K562 (cell line): Measurements from ENCODE around the gene SLC7A6OS. TPM values are rescaled to one million over a fixed set of nuclear protein-coding genes. Genes with fewer than 3 reads are reported as not detected.

ENCODE experiments used
- ATF6 ChIP-seq: sonication (generic); formaldehyde crosslinking; IDR thresholded peaks from 2 replicates; pipeline ENCODE4 v1.4.0; 2020; ENCODE audit warnings: mild to moderate bottlenecking, missing genetic modification reagents
- CREM ChIP-seq: IDR thresholded peaks from 2 replicates; pipeline ENCODE4 v1.6.1; 2014; ENCODE audit warnings: antibody characterized with exemption, low read depth
- KDM5B ChIP-seq: fragments of 200-600 bp; sonication (generic); IDR thresholded peaks from 2 replicates; pipeline ENCODE4 v1.6.1; 2012; ENCODE audit warnings: low read depth, mild to moderate bottlenecking, moderate library complexity, low read length, control low read depth, inconsistent platforms; ENCODE audit not compliant: insufficient replicate concordance
- MGA ChIP-seq: fragments of 450-650 bp; IDR thresholded peaks from 2 replicates; pipeline ENCODE4 v1.6.1; 2016; ENCODE audit warnings: mild to moderate bottlenecking, moderate library complexity
- NFATC3 ChIP-seq: fragments of 450-650 bp; IDR thresholded peaks from 2 replicates; pipeline ENCODE4 v1.6.1; 2017; ENCODE audit warnings: mild to moderate bottlenecking
- PHF8 ChIP-seq: fragments of 200-600 bp; sonication (generic); IDR thresholded peaks from 2 replicates; pipeline ENCODE4 v1.6.1; 2012; ENCODE audit warnings: mixed run types, mild to moderate bottlenecking, inconsistent platforms, low read length, moderate library complexity, borderline replicate concordance
- POLR2B ChIP-seq: fragments of 450-650 bp; IDR thresholded peaks from 2 replicates; pipeline ENCODE4 v1.6.1; 2018; ENCODE audit warnings: low read depth; ENCODE audit not compliant: partially characterized antibody
- POU5F1 ChIP-seq: fragments of 150-350 bp; IDR thresholded peaks from 2 replicates; pipeline ENCODE4 v1.6.1; 2014; ENCODE audit warnings: borderline replicate concordance, low read length, low read depth, mild to moderate bottlenecking; ENCODE audit not compliant: partially characterized antibody
- RCOR1 ChIP-seq, 2 experiments: IDR thresholded peaks; 2 replicates each; pipeline ENCODE4 v1.6.1; 2012; ENCODE audit warnings: low read depth in 2 of 2, low read length in 2 of 2, borderline replicate concordance in 1 of 2, improper control_type of control experiment in 1 of 2
- SMAD4 ChIP-seq: fragments of 250-450 bp; sonication (Bioruptor Pico); conservative IDR thresholded peaks from 2 replicates; pipeline ENCODE4 v1.8.0; 2021; ENCODE audit warnings: inconsistent platforms, mild to moderate bottlenecking, moderate library complexity
- ZNF232 ChIP-seq: sonication (generic); formaldehyde crosslinking; IDR thresholded peaks from 2 replicates; pipeline ENCODE4 v1.8.0; 2022; ENCODE audit warnings: mild to moderate bottlenecking, missing genetic modification reagents
- ZNF274 ChIP-seq: IDR thresholded peaks from 2 replicates; pipeline ENCODE4 v1.6.1; 2011; ENCODE audit warnings: low read depth, mild to moderate bottlenecking, low read length, moderate library complexity, borderline replicate concordance
- ZNF717 ChIP-seq: fragments of 250-450 bp; sonication (Bioruptor Pico); IDR thresholded peaks from 2 replicates; pipeline ENCODE4 v1.5.0; 2021
- polyA plus RNA-seq, 8 experiments: library from polyadenylated mRNA; depleted of rRNA in 4 of 8; stranded (reverse) in 5 of 8; unstranded in 3 of 8; fragments of >200 nt; fragmentation: Nextera tagmentation in 2 of 8; fragmentation: Illumina TruSeq in 1 of 8; extraction: Ambion mirVana in 2 of 8; extraction: Trizol in 1 of 8; gene quantifications; 2 replicates each; pipeline versions ENCODE4 v1.2.1 to v1.2.3, GENCODE V29; 2011 to 2014; ENCODE audit warnings: inconsistent platforms in 1 of 8, missing spikeins in 1 of 8
- total RNA-seq, 7 experiments: library from RNA; depleted of rRNA in 6 of 7; stranded (reverse); fragments of >200 nt in 6 of 7; fragmentation: Illumina TruSeq in 2 of 7; extraction: Trizol in 2 of 7; gene quantifications; 2 replicates each; pipeline versions ENCODE4 v1.2.1 to v1.2.3, GENCODE V29; 2011 to 2021; ENCODE audit warnings: low replicate concordance in 1 of 7

SLC7A6OS gene
- total and polyA plus RNA-seq, 9 of the 15 experiments (the other 6 are each of a cell fraction or from before 2014, with no cell fraction given) = 2.7 to 23.6 (median 17.2) TPM

GRCh38 chr16:68264128-68265077 lies 46.3 kb downstream of the SLC7A6OS start, which contains the start of gene SLC7A6 (continued):
- TF ChIP-seq ATF6 = 0 out of 2 replicates have a peak, but pooled peaks have one; percentile 72
- TF ChIP-seq NFATC3 = no peak
- peak; percentile 78 for TF ChIP-seq KDM5B
- peak; percentile 82 for TF ChIP-seq MGA
- TF ChIP-seq POU5F1 = no peak
- TF ChIP-seq SMAD4 (CRISPR knock-in tag) = peak; percentile 99
- no peak for TF ChIP-seq POLR2B
- peak; percentile 71; the same call in 1 of the 2 replicates for TF ChIP-seq ZNF232 (CRISPR knock-in tag)
- TF ChIP-seq CREM = peak; percentile 81
- TF ChIP-seq ZNF274 = 0 out of 2 replicates have a peak, but pooled peaks have one; percentile 27
- TF ChIP-seq PHF8 = peak; percentile 90; the same call in 1 of the 2 replicates
- peak in 1 of 2 experiments; percentile 3; a peak in 1 of 4 replicates for TF ChIP-seq RCOR1 (IDR thresholded peaks at IDR 0.05; ENCODE audit: borderline replicate concordance in 1 of 2, low read depth in 2 of 2, low read length in 2 of 2)
- no peak for TF ChIP-seq ZNF717 (CRISPR knock-in tag)
